B cell (primary cell): Measurements from ENCODE around the gene GGTA1. TPM values are rescaled to one million over a fixed set of nuclear protein-coding genes. Genes with fewer than 3 reads are reported as not detected.

ENCODE experiments used
- ATAC-seq: fragments of 200-7000 bp; cut with Tn5 transposase; one replicate; pipeline ENCODE4 v1.10.0; 2021; ENCODE audit warnings: low read depth, mild to moderate bottlenecking, moderate number of reproducible peaks, moderate library complexity
- CTCF ChIA-PET: fragments of 350-600 bp; sonication (Branson Sonifier 250); formaldehyde crosslinking; loops from one replicate; lab custom pipeline; 2021; ENCODE audit warnings: antibody characterized with exemption, inconsistent platforms; lab: Charles Lee
- POLR2A ChIA-PET: fragments of 350-600 bp; sonication (Branson Sonifier 250); formaldehyde crosslinking; loops from one replicate; lab custom pipeline; 2021; ENCODE audit warnings: antibody characterized with exemption; lab: Charles Lee
- DNase-seq: peaks from one replicate; pipeline ENCODE4 v3.0.0; 2013
- H2AFZ ChIP-seq: 2 replicates; pipeline ENCODE4 v1.6.1; 2012; ENCODE audit warnings: mild to moderate bottlenecking, low read depth, low read length; ENCODE audit not compliant: insufficient read depth, poor library complexity, severe bottlenecking
- H3K27ac ChIP-seq, 2 donors: 1 replicate in 1 of 2; 2 replicates in 1 of 2; pipeline ENCODE4 v1.5.1; 2012 to 2013; ENCODE audit warnings: low read length in 2 of 2, mild to moderate bottlenecking in 2 of 2, moderate library complexity in 1 of 2
- H3K27me3 ChIP-seq, 4 experiments: fragments of 200-600 bp in 1 of 4; sonication (generic) in 1 of 4; replicated peaks in 1 of 4; 1 replicate in 2 of 4; 2 replicates in 2 of 4; pipeline versions ENCODE4 v1.6.1 to v1.7.0; 2013 to 2016; ENCODE audit warnings: low read length in 3 of 4, mild to moderate bottlenecking in 2 of 4, mixed read lengths in 1 of 4, moderate library complexity in 1 of 4; ENCODE audit not compliant: insufficient read depth in 4 of 4, control insufficient read depth in 3 of 4; ENCODE audit errors: control extremely low read depth in 1 of 4
- H3K36me3 ChIP-seq, 2 experiments: replicated peaks in 1 of 2; 1 replicate in 1 of 2; 2 replicates in 1 of 2; pipeline versions ENCODE4 v1.6.1 to v1.7.1; 2013; ENCODE audit warnings: low read length in 1 of 2; ENCODE audit not compliant: insufficient read depth in 2 of 2, control insufficient read depth in 1 of 2; ENCODE audit errors: control extremely low read depth in 1 of 2, extremely low read depth in 1 of 2
- H3K4me1 ChIP-seq, 2 donors: fragments of 200-600 bp in 1 of 2; sonication (generic) in 1 of 2; 1 replicate in 1 of 2; 2 replicates in 1 of 2; pipeline versions ENCODE4 v1.5.1 to v1.6.1; 2013 to 2017; ENCODE audit warnings: low read length in 2 of 2; ENCODE audit not compliant: control insufficient read depth in 2 of 2, insufficient read depth in 2 of 2
- H3K4me2 ChIP-seq: replicated peaks from 2 replicates; pipeline ENCODE3; 2012; ENCODE audit warnings: mild to moderate bottlenecking, low read depth, low read length; ENCODE audit not compliant: poor library complexity, severe bottlenecking
- H3K4me3 ChIP-seq, 5 experiments: fragments of 200-600 bp in 1 of 5; sonication (generic) in 1 of 5; 1 replicate in 3 of 5; 2 replicates in 2 of 5; pipeline versions ENCODE4 v1.5.1 to v1.7.0; 2011 to 2016; ENCODE audit warnings: low read length in 4 of 5, mild to moderate bottlenecking in 4 of 5, low read depth in 2 of 5, control low read depth in 1 of 5, moderate library complexity in 1 of 5; ENCODE audit not compliant: insufficient read depth in 1 of 5; ENCODE audit errors: control extremely low read depth in 1 of 5, extremely low read depth in 1 of 5
- H3K79me2 ChIP-seq: fragments of 200-600 bp; sonication (generic); one replicate; pipeline ENCODE4 v1.6.0; 2016; ENCODE audit warnings: low read length; ENCODE audit not compliant: control insufficient read depth, insufficient read depth
- H3K9ac ChIP-seq: fragments of 200-600 bp; sonication (generic); 2 replicates; pipeline ENCODE4 v1.6.1; 2017; ENCODE audit warnings: mild to moderate bottlenecking, low read length, moderate library complexity
- H3K9me3 ChIP-seq, 3 donors: one replicate each; pipeline versions ENCODE4 v1.6.1 to v1.7.1; 2013; ENCODE audit warnings: low read length in 2 of 3; ENCODE audit not compliant: control insufficient read depth in 2 of 3, insufficient read depth in 1 of 3; ENCODE audit errors: control extremely low read depth in 1 of 3
- H4K20me1 ChIP-seq: 2 replicates; pipeline ENCODE4 v1.6.0; 2012; ENCODE audit warnings: mild to moderate bottlenecking, low read length; ENCODE audit not compliant: insufficient read depth, control insufficient read depth, poor library complexity, severe bottlenecking
- H3K27ac Mint-ChIP-seq: one replicate; pipeline ENCODE4 v1.8.0; 2021; ENCODE audit warnings: mixed read lengths
- H3K27me3 Mint-ChIP-seq: one replicate; pipeline ENCODE4 v1.8.0; 2021; ENCODE audit warnings: mixed read lengths
- H3K4me1 Mint-ChIP-seq: one replicate; pipeline ENCODE4 v1.8.0; 2021; ENCODE audit warnings: mixed read lengths
- H3K4me3 Mint-ChIP-seq: one replicate; pipeline ENCODE4 v1.8.0; 2021; ENCODE audit warnings: mixed read lengths
- H3K9me3 Mint-ChIP-seq: one replicate; pipeline ENCODE4 v1.8.0; 2022; ENCODE audit warnings: mixed read lengths; ENCODE audit not compliant: insufficient read depth
- EZH2 ChIP-seq: IDR thresholded peaks from 2 replicates; pipeline ENCODE4 v1.6.1; 2012; ENCODE audit warnings: borderline replicate concordance, low read depth, mild to moderate bottlenecking, moderate library complexity, low read length; ENCODE audit not compliant: insufficient read depth, poor library complexity, severe bottlenecking
- WGBS: methylation state at CpG from one replicate; pipeline ENCODE4 v1.1.5; 2013; ENCODE audit warnings: missing lambda C conversion rate; ENCODE audit not compliant: insufficient coverage; 5-methylcytosine and 5-hydroxymethylcytosine counted together
- intact Hi-C: fragments of 100-400 bp; cut with micrococcal nuclease; formaldehyde crosslinking; loops from one replicate; pipeline ENCODE4 v1.10.0; 2022
- polyA plus RNA-seq: library from polyadenylated mRNA; depleted of rRNA; stranded (reverse); fragments of >200 nt; gene quantifications from 2 replicates; pipeline ENCODE4 v1.2.3, GENCODE V29; 2012
- total RNA-seq, 2 donors: library from RNA; stranded (reverse); fragments of 120-200 nt in 1 of 2; gene quantifications; 1 replicate in 1 of 2; 2 replicates in 1 of 2; pipeline versions ENCODE4 v1.2.3 to v1.2.4, GENCODE V29; 2013 to 2022
- TF ChIP-seq, protein P1 (sequence below): fragments of 200-600 bp; IDR thresholded peaks from one replicate; pipeline ENCODE4 v1.8.0; 2022; ENCODE audit warnings: antibody characterized with exemption, mild to moderate bottlenecking

Gene GGTA1
- total and polyA plus RNA-seq, 2 donors (not counting 1 experiment from before 2014, with no cell fraction given) = not detected

DNA sequence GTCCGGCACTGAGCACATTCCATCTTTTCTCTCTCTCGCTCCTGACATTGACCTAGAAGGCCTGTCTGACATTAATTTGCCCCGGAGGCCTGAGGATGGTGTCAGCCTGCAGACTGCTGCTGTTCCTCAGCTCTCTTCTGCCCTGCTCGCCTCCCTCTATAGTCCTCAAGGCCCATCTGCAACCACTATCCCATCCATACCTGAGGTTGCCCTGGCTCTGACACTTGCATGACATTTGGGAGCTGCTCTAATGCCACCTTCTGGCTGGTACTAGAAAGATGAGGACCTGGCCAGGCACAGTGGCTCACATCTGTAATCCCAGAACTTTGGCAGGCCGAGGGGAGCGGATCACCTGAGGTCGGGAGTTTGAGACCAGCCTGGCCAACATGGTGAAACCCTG is 38.6 kb upstream of the GGTA1 start:
- H4K20me1 ChIP-seq = no peaks in the 10 kb centered on the region
- ChIA-PET POLR2A (no interaction called here), CTCF (no interaction called here)
- no peak for DNase-seq
- no peak overlapping the region for H3K4me2 ChIP-seq
- H3K4me1 ChIP-seq = no peaks in the 10 kb centered on the region
- no peak overlapping the region for H3K4me3 Mint-ChIP-seq
- no peak overlapping the region for H2AFZ ChIP-seq
- H3K9me3 ChIP-seq = no peaks in the 10 kb centered on the region
- H3K27me3 Mint-ChIP-seq = peaks cover 6% of the 10 kb centered on the region
- H3K4me3 ChIP-seq = no peak overlapping the region
- H3K36me3 ChIP-seq = no peaks in the 10 kb centered on the region
- H3K9me3 Mint-ChIP-seq = no peaks in the 10 kb centered on the region
- H3K4me1 Mint-ChIP-seq = no peaks in the 10 kb centered on the region
- H3K27ac Mint-ChIP-seq = no peak overlapping the region
- H3K27me3 ChIP-seq = no peaks in the 10 kb centered on the region
- no peak overlapping the region for H3K27ac ChIP-seq
- ATAC-seq = no peak
- 79% methylated on average over 7 of the region's 7 CpGs for whole genome bisulfite sequencing
- H3K79me2 ChIP-seq = no peaks in the 10 kb centered on the region
- intact Hi-C loops = no loop called here
- TF ChIP-seq EZH2 = no peak
- TF ChIP-seq, protein P1, sequence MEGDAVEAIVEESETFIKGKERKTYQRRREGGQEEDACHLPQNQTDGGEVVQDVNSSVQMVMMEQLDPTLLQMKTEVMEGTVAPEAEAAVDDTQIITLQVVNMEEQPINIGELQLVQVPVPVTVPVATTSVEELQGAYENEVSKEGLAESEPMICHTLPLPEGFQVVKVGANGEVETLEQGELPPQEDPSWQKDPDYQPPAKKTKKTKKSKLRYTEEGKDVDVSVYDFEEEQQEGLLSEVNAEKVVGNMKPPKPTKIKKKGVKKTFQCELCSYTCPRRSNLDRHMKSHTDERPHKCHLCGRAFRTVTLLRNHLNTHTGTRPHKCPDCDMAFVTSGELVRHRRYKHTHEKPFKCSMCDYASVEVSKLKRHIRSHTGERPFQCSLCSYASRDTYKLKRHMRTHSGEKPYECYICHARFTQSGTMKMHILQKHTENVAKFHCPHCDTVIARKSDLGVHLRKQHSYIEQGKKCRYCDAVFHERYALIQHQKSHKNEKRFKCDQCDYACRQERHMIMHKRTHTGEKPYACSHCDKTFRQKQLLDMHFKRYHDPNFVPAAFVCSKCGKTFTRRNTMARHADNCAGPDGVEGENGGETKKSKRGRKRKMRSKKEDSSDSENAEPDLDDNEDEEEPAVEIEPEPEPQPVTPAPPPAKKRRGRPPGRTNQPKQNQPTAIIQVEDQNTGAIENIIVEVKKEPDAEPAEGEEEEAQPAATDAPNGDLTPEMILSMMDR = no peak
- H3K9ac ChIP-seq = no peak overlapping the region

DNA sequence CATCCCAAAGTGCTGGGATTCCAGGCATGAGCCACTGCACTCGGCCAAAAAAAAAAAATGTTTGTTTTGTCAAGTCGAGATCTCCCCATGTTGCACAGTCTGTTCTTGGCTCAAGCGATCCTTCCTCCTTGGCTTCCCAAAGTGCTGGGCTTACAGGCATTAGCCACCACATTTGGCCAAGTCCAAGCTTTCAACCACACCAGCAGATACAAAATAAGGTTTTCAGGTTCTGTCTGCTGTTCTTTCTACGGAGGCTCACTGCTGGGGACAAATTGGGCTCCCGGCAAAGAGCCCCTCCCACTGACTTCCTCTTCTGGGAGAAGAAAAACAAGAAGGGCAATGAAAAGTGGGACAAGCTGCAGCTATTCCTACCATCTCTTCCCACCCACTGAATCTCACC is 37.6 kb upstream of the GGTA1 start:
- H3K9ac ChIP-seq = no peak overlapping the region
- 54% methylated on average over 3 of the region's 5 CpGs for WGBS
- no peak overlapping the region for H3K4me3 Mint-ChIP-seq

More for the DNA sequence above, 37.6 kb upstream of the GGTA1 start:
- ATAC-seq (no peak), DNase-seq (no peak)
- ChIA-PET CTCF (no interaction called here), POLR2A (no interaction called here)
- Histone ChIP-seq H3K9me3 (no peaks in the 10 kb centered on the region), H3K4me3 (no peak overlapping the region), H3K4me2 (no peak overlapping the region), H3K4me1 (no peaks in the 10 kb centered on the region), H3K36me3 (no peaks in the 10 kb centered on the region), H3K79me2 (no peaks in the 10 kb centered on the region), H4K20me1 (no peaks in the 10 kb centered on the region), H3K27ac (no peak overlapping the region), H2AFZ (no peak overlapping the region), H3K27me3 (peaks cover 0 to 2% (median 0%) of the 10 kb centered on the region in 4 experiments)
- Mint-ChIP-seq H3K9me3 (no peaks in the 10 kb centered on the region), H3K27ac (no peak overlapping the region), H3K4me1 (no peaks in the 10 kb centered on the region), H3K27me3 (peaks cover 10% of the 10 kb centered on the region)
- TF ChIP-seq, protein P1 = no peak
- TF ChIP-seq EZH2 = no peak
- intact Hi-C loops = no loop called here
